ENCODE measurements around the gene SCAPER.

The SCAPER gene

GRCh38 chr15:76935620-76936019 is 30.5 kb upstream of the SCAPER start:
- no peak for DNase-seq (ENCODE audit: low read depth in 1 of 2, low spot score in 1 of 2)
- in situ Hi-C loops (cut with HindIII; ENCODE audit: low pct_unique_long_range_greater_than_20kb, low sequenced_read_pairs), result no loop called here
- TF ChIP-seq JUND (IDR thresholded peaks at IDR 0.05; ENCODE audit: low read depth), result no peak

GRCh38 chr15:76932135-76932966 is 27.2 kb upstream of the SCAPER start:
- in situ Hi-C loops (cut with HindIII; ENCODE audit: low pct_unique_long_range_greater_than_20kb, low sequenced_read_pairs), result no loop called here
- peak in 1 of 2 experiments; percentile 12 for DNase-seq (ENCODE audit: low read depth in 1 of 2, low spot score in 1 of 2)
- no peak for TF ChIP-seq JUND (IDR thresholded peaks at IDR 0.05; ENCODE audit: low read depth)

DNA sequence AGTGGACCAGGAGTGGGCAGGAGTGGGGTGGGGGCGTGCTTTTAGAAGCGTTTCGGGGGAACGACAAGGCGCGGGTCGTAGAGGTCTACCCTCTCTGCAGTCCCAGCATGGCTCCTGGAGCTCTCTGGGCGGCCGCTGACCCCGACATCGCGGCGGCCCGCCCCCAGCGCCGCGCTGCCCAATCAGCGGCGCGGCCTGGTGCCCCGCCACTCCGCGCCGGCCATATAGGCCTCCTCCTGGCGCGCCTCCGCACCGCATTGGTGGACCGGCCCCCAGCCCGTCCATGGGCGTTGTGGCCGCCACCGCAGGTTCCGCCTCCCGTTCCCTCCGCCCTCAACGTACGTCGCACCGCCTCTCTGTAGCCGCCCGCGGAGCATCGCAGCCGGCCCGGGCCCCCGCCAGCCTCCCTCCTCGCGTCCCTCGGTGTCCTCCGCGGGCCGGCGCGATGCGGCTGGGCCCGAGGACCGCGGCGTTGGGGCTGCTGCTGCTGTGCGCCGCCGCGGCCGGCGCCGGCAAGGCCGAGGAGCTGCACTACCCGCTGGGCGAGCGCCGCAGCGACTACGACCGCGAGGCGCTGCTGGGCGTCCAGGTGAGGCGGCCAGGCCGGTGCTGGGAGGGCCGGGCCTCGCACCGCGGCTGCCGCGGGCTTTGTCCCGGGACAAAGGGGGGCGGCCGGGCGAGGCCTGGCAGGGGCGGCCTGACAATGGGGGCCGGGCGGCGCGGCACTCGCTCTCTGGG is 26.4 kb upstream of the SCAPER start, which contains the start of gene RCN2:
RCN2 (plus strand) TSS at position 353 of the 738 bp plus-strand sequence; CDS start at position 446, 93 bp downstream.
- in situ Hi-C loops (cut with HindIII; ENCODE audit: low pct_unique_long_range_greater_than_20kb, low sequenced_read_pairs), result no loop called here
- peak; percentile 94 to 96 for DNase-seq (ENCODE audit: low read depth in 1 of 2, low spot score in 1 of 2)
- no peak for TF ChIP-seq JUND (IDR thresholded peaks at IDR 0.05; ENCODE audit: low read depth)

- TF ChIP-seq JUND (IDR thresholded peaks at IDR 0.05; ENCODE audit: low read depth), result no peak
- no peak for DNase-seq (ENCODE audit: low read depth in 1 of 2, low spot score in 1 of 2)
- in situ Hi-C loops (cut with HindIII; ENCODE audit: low pct_unique_long_range_greater_than_20kb, low sequenced_read_pairs), result no loop called here
Measured at GRCh38 chr15:76930831-76931396, 25.8 kb upstream of the SCAPER start.

- in situ Hi-C loops (cut with HindIII; ENCODE audit: low pct_unique_long_range_greater_than_20kb, low sequenced_read_pairs), result no loop called here
- no peak for TF ChIP-seq JUND (IDR thresholded peaks at IDR 0.05; ENCODE audit: low read depth)
Measured at GRCh38 chr15:76929011-76929760, 24.0 kb upstream of the SCAPER start.

GRCh38 chr15:76928201-76928600 is 23.1 kb upstream of the SCAPER start:
- no peak for DNase-seq (ENCODE audit: low read depth in 1 of 2, low spot score in 1 of 2)
- no peak for TF ChIP-seq JUND (IDR thresholded peaks at IDR 0.05; ENCODE audit: low read depth)
- in situ Hi-C loops (cut with HindIII; ENCODE audit: low pct_unique_long_range_greater_than_20kb, low sequenced_read_pairs), result no loop called here

More at GRCh38 chr15:76929011-76929760, 24.0 kb upstream of the SCAPER start:
- DNase-seq (ENCODE audit: low read depth in 1 of 2, low spot score in 1 of 2), result no peak

DNA sequence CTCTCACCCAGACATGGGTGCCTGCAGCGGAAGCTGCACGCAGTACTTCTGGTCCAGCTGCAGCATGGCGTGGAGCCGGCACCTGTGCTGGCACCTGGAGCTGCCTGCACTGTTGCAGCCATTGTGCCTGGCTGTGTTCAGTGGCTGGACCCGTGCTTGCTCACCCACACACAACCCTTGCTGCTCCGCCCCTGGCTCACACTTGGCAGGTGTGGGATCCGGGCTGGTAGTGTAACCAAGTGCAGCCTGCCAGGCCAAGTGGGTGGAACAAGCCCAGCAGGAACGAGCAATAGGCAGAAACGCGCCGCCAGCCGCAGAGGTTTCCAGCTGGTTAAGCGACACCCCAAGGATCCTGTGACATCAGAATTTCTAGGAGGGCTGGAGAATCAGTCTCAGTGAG is 11.2 kb upstream of the SCAPER start:
- TF ChIP-seq JUND (IDR thresholded peaks at IDR 0.05; ENCODE audit: low read depth), result no peak
- in situ Hi-C loops (cut with HindIII; ENCODE audit: low pct_unique_long_range_greater_than_20kb, low sequenced_read_pairs), result no loop called here
- DNase-seq (ENCODE audit: low read depth in 1 of 2, low spot score in 1 of 2), result peak in 1 of 2 experiments; percentile 6

DNA sequence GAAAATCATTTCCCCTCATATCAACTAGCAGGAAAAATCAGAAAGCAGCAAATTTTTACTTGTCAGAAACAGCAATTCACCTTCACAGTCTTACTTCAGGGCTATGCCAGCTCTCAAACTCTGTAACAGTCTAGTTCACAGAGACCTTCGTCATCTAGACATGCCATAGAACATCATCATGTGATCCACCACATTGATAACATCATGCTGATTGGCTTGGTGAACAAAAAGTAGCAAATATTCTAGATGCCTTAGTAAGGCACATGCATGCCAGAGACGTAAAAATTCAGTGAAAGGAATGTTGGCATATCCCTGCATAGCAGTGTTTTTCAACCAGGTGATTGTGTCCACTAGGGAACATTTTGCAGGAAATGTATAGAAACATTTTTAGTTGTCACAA is 8.6 kb upstream of the SCAPER start:
- TF ChIP-seq JUND (IDR thresholded peaks at IDR 0.05; ENCODE audit: low read depth), result no peak
- DNase-seq (ENCODE audit: low read depth in 1 of 2, low spot score in 1 of 2), result no peak
- in situ Hi-C loops (cut with HindIII; ENCODE audit: low pct_unique_long_range_greater_than_20kb, low sequenced_read_pairs), result no loop called here

DNA sequence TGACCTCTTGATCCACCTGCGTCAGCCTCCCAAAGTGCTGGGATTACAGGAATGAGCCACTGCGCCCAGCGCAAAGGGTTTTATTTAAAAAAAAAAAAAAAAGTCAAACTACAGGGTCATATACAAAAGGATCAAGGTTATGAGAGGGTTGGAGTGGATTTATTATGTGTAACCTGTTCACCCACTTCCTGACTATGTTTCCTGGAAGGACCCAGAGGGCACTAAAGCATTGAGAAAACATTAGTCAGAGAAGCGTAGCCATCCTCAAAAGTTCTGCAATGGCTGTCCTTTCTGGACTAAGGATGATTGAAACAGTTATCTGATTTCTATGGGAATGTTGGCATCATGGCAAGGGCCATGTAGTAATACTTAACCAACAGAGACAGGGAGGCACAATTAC is 7.3 kb upstream of the SCAPER start:
- in situ Hi-C loops (cut with HindIII; ENCODE audit: low pct_unique_long_range_greater_than_20kb, low sequenced_read_pairs), result no loop called here
- DNase-seq (ENCODE audit: low read depth in 1 of 2, low spot score in 1 of 2), result peak in 1 of 2 experiments; percentile 49
- no peak for TF ChIP-seq JUND (IDR thresholded peaks at IDR 0.05; ENCODE audit: low read depth)

- no peak for TF ChIP-seq JUND (IDR thresholded peaks at IDR 0.05; ENCODE audit: low read depth)
- DNase-seq (ENCODE audit: low read depth in 1 of 2, low spot score in 1 of 2), result no peak
- in situ Hi-C loops (cut with HindIII; ENCODE audit: low pct_unique_long_range_greater_than_20kb, low sequenced_read_pairs), result no loop called here
Measured at GRCh38 chr15:76905855-76906254, 715 bp upstream of the SCAPER start.

- in situ Hi-C loops (cut with HindIII; ENCODE audit: low pct_unique_long_range_greater_than_20kb, low sequenced_read_pairs), result no loop called here
- TF ChIP-seq JUND (IDR thresholded peaks at IDR 0.05; ENCODE audit: low read depth), result no peak
- peak in 1 of 2 experiments; percentile 42 for DNase-seq (ENCODE audit: low read depth in 1 of 2, low spot score in 1 of 2)
Measured at GRCh38 chr15:76904461-76905012, 603 bp downstream of the SCAPER start.

DNA sequence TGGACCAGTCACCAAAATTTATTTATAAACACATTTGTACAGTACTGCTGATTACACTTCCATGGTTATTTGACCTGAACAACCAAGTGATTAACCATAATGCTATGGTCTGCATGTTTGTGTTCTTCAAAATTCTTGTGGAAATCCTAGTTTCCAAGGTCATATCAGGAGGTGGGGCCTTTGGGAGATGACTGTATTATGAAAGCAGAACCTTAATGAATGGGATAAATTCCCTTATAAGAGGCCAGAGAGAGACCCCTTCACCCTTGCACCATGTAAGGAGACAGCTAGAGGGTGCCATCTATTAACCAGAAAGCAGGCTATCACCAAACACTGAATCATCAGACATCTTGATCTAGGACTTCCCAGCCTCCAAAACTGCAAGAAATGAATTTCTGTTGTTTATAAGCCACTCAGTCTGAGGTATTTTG is 1.9 kb downstream of the SCAPER start:
- peak in 1 of 2 experiments; percentile 3 for DNase-seq (ENCODE audit: low read depth in 1 of 2, low spot score in 1 of 2)
- TF ChIP-seq JUND (IDR thresholded peaks at IDR 0.05; ENCODE audit: low read depth), result no peak

More for the DNA sequence above, 1.9 kb downstream of the SCAPER start:
- in situ Hi-C loops (cut with HindIII; ENCODE audit: low pct_unique_long_range_greater_than_20kb, low sequenced_read_pairs), result no loop called here

Data from T47D (cell line).